H9 (cell line): ENCODE results near the gene PHKA2. TPM values are rescaled to one million over a fixed set of nuclear protein-coding genes. Genes with fewer than 3 reads are reported as not detected.

Experiments used
- DNase-seq: peaks from one replicate; pipeline ENCODE4 v3.0.0-alpha.2; 2017
- H2AFZ ChIP-seq: one replicate; pipeline ENCODE4 v1.6.1; 2013; ENCODE audit warnings: mild to moderate bottlenecking, low read length, control low read depth, moderate library complexity
- H2AK5ac ChIP-seq: 2 replicates; pipeline ENCODE4 v1.6.1; 2013; ENCODE audit warnings: low read length, control low read depth, mixed read lengths; ENCODE audit not compliant: insufficient read length
- H2BK120ac ChIP-seq: one replicate; pipeline ENCODE4 v1.6.1; 2013; ENCODE audit warnings: low read depth, mild to moderate bottlenecking, low read length, control low read depth, inconsistent platforms; ENCODE audit not compliant: poor library complexity, severe bottlenecking
- H2BK12ac ChIP-seq: 2 replicates; pipeline ENCODE4 v1.6.1; 2013; ENCODE audit warnings: low read length, control low read depth, mixed read lengths, low read depth; ENCODE audit not compliant: insufficient read length
- H2BK15ac ChIP-seq: 2 replicates; pipeline ENCODE4 v1.6.1; 2013; ENCODE audit warnings: low read depth, low read length, control low read depth
- H2BK20ac ChIP-seq: one replicate; pipeline ENCODE4 v1.6.1; 2013; ENCODE audit warnings: low read depth, mild to moderate bottlenecking, low read length, control low read depth, inconsistent platforms; ENCODE audit not compliant: poor library complexity, severe bottlenecking
- H2BK5ac ChIP-seq: 2 replicates; pipeline ENCODE4 v1.6.1; 2013; ENCODE audit warnings: low read length, control low read depth, mixed read lengths; ENCODE audit not compliant: insufficient read length
- H3K14ac ChIP-seq: 2 replicates; pipeline ENCODE4 v1.6.1; 2013; ENCODE audit warnings: low read length, control low read depth; ENCODE audit not compliant: insufficient read depth
- H3K18ac ChIP-seq: 2 replicates; pipeline ENCODE4 v1.6.1; 2013; ENCODE audit warnings: low read depth, mild to moderate bottlenecking, mixed read lengths, low read length, control low read depth; ENCODE audit not compliant: insufficient read length
- H3K23ac ChIP-seq: 2 replicates; pipeline ENCODE4 v1.6.1; 2013; ENCODE audit warnings: low read length, control low read depth, mixed read lengths, low read depth; ENCODE audit not compliant: insufficient read length
- H3K23me2 ChIP-seq: 2 replicates; pipeline ENCODE4 v1.6.1; 2013; ENCODE audit warnings: low read depth, mild to moderate bottlenecking, mixed read lengths, low read length, control low read depth; ENCODE audit not compliant: insufficient read length, poor library complexity, severe bottlenecking
- H3K27ac ChIP-seq: 2 replicates; pipeline ENCODE4 v1.5.1; 2013; ENCODE audit warnings: low read length, control low read depth, mixed read lengths, low read depth; ENCODE audit not compliant: insufficient read length
- H3K27me3 ChIP-seq: 2 replicates; pipeline ENCODE4 v1.6.1; 2013; ENCODE audit warnings: low read length, control low read depth, inconsistent platforms; ENCODE audit not compliant: insufficient read depth
- H3K4ac ChIP-seq: 2 replicates; pipeline ENCODE4 v1.6.1; 2013; ENCODE audit warnings: low read depth, mild to moderate bottlenecking, control low read depth, inconsistent platforms, low read length, moderate library complexity
- H3K4me1 ChIP-seq: 2 replicates; pipeline ENCODE4 v1.6.1; 2013; ENCODE audit warnings: low read length, control low read depth, inconsistent platforms; ENCODE audit not compliant: insufficient read depth
- H3K4me2 ChIP-seq: 2 replicates; pipeline ENCODE4 v1.6.1; 2013; ENCODE audit warnings: low read length, control low read depth, mixed read lengths; ENCODE audit not compliant: insufficient read length, insufficient read depth
- H3K56ac ChIP-seq: 2 replicates; pipeline ENCODE4 v1.6.1; 2013; ENCODE audit warnings: low read depth, mild to moderate bottlenecking, mixed read lengths, low read length, control low read depth; ENCODE audit not compliant: insufficient read length
- H3K79me1 ChIP-seq: 2 replicates; pipeline ENCODE4 v1.6.1; 2013; ENCODE audit warnings: low read depth, mild to moderate bottlenecking, moderate library complexity, low read length, control low read depth, inconsistent platforms; ENCODE audit not compliant: insufficient read depth, poor library complexity, severe bottlenecking
- H3K79me2 ChIP-seq: 2 replicates; pipeline ENCODE4 v1.6.1; 2013; ENCODE audit warnings: low read length, control low read depth, inconsistent platforms; ENCODE audit not compliant: insufficient read depth
- H3K9ac ChIP-seq: 2 replicates; pipeline ENCODE4 v1.6.1; 2013; ENCODE audit warnings: low read length, control low read depth, mixed read lengths; ENCODE audit not compliant: insufficient read length; ENCODE audit errors: extremely low read depth
- H3K9me3 ChIP-seq: one replicate; pipeline ENCODE4 v1.6.1; 2013; ENCODE audit warnings: low read depth, low read length, inconsistent platforms; ENCODE audit not compliant: control insufficient read depth
- H3T11ph ChIP-seq: one replicate; pipeline ENCODE4 v1.6.1; 2013; ENCODE audit warnings: mild to moderate bottlenecking, low read length, control low read depth, inconsistent platforms
- H4K20me1 ChIP-seq: one replicate; pipeline ENCODE4 v1.6.1; 2013; ENCODE audit not compliant: control insufficient read depth, insufficient read length, insufficient read depth
- H4K5ac ChIP-seq: 2 replicates; pipeline ENCODE4 v1.6.1; 2013; ENCODE audit warnings: low read depth, mild to moderate bottlenecking, mixed read lengths, low read length, control low read depth; ENCODE audit not compliant: insufficient read length
- H4K8ac ChIP-seq: replicated peaks from 2 replicates; pipeline ENCODE4 v1.6.1; 2013; ENCODE audit warnings: low read length, control low read depth, mixed read lengths, low read depth; ENCODE audit not compliant: insufficient read length
- H4K91ac ChIP-seq: 2 replicates; pipeline ENCODE4 v1.6.1; 2013; ENCODE audit warnings: low read depth, mild to moderate bottlenecking, moderate library complexity, mixed read lengths, low read length, control low read depth; ENCODE audit not compliant: insufficient read length
- H3K27ac Mint-ChIP-seq, 3 experiments: 2 replicates in 2 of 3; 3 replicates in 1 of 3; pipeline ENCODE4 v1.8.0; 2020 to 2021; ENCODE audit warnings: mixed read lengths in 3 of 3, mild to moderate bottlenecking in 1 of 3, moderate library complexity in 1 of 3
- H3K27me3 Mint-ChIP-seq: 2 replicates; pipeline ENCODE4 v1.8.0; 2021; ENCODE audit warnings: low read depth, mild to moderate bottlenecking, moderate library complexity, mixed read lengths
- H3K36me3 Mint-ChIP-seq, 3 experiments: 2 replicates in 2 of 3; 3 replicates in 1 of 3; pipeline ENCODE4 v1.8.0; 2020 to 2021; ENCODE audit warnings: low read depth in 3 of 3, mixed read lengths in 3 of 3; ENCODE audit not compliant: insufficient read depth in 1 of 3
- H3K4me1 Mint-ChIP-seq, 2 experiments: 2 replicates each; pipeline ENCODE4 v1.8.0; 2020; ENCODE audit warnings: mixed read lengths in 2 of 2
- H3K4me3 Mint-ChIP-seq, 2 experiments: 2 replicates in 1 of 2; 3 replicates in 1 of 2; pipeline ENCODE4 v1.8.0; 2020 to 2021; ENCODE audit warnings: mild to moderate bottlenecking in 2 of 2, mixed read lengths in 2 of 2, moderate library complexity in 1 of 2
- H3K9me3 Mint-ChIP-seq, 2 experiments: 2 replicates in 1 of 2; 3 replicates in 1 of 2; pipeline ENCODE4 v1.8.0; 2020; ENCODE audit warnings: mild to moderate bottlenecking in 2 of 2, mixed read lengths in 2 of 2, moderate library complexity in 1 of 2
- CTCF ChIP-seq: fragments of 200-600 bp; sonication (generic); conservative IDR thresholded peaks from 3 replicates; pipeline ENCODE4 v1.8.0; 2021; ENCODE audit warnings: antibody characterized with exemption, mild to moderate bottlenecking
- WGBS: extraction: QIAGEN DNeasy Blood & Tissue Kit; methylation state at CpG from one replicate; pipeline ENCODE4 v1.1.7; 2013; ENCODE audit warnings: missing lambda C conversion rate, low lambda C conversion rate, mixed read lengths; ENCODE audit not compliant: insufficient read length; ENCODE audit errors: extremely low coverage; 5-methylcytosine and 5-hydroxymethylcytosine counted together
- total RNA-seq: library from RNA; stranded (reverse); gene quantifications from 2 replicates; pipeline ENCODE4 v1.2.1, GENCODE V29; 2021

The PHKA2 gene
- total RNA-seq, 1 experiment from 2014 or later: 24.2 TPM

DNA sequence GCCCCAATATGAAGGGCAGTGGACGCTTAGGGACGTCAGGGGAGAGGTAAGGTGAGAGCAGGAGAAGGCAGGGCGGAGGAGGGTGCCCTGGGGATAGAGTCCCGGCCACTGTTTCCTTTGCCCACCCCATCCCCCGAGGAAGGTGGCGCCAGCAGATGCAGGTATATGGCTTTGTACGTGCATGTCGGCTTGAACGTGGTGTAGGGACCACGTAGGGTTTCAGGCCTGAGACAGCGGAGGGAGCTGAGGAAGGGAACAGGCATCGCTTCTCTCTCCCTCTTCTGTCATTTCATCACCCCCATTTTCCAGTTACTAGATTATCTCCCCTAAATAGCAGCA lies 97.9 kb downstream of the PHKA2 start:
- no CpG with 5 or more reads among the region's 12 CpGs for WGBS
- Histone ChIP-seq H4K5ac (no peak overlapping the region), H3K18ac (no peak overlapping the region), H2AK5ac (no peak overlapping the region), H4K91ac (no peak overlapping the region), H3K27ac (no peak overlapping the region), H3K9ac (no peak overlapping the region), H2BK20ac (no peak overlapping the region), H3K79me2 (no peaks in the 10 kb centered on the region), H2BK15ac (no peak overlapping the region), H3K4me1 (no peaks in the 10 kb centered on the region), H3K56ac (no peak overlapping the region), H3K27me3 (no peaks in the 10 kb centered on the region), H3K4me2 (peak overlapping the region; percentile 52), H3K14ac (no peak overlapping the region; the same call in 1 of the 2 replicates), H2BK5ac (no peak overlapping the region), H2BK12ac (no peak overlapping the region), H3K9me3 (peaks cover 21% of the 10 kb centered on the region), H3K23me2 (peaks cover 5% of the 10 kb centered on the region), H4K8ac (no peak overlapping the region), H3K4ac (no peak overlapping the region), H2AFZ (no peak overlapping the region), H2BK120ac (no peak overlapping the region), H3K79me1 (no peaks in the 10 kb centered on the region), H3T11ph (no peak overlapping the region), H4K20me1 (no peaks in the 10 kb centered on the region), H3K23ac (no peak overlapping the region)
- Mint-ChIP-seq H3K27me3 (peaks cover 24% of the 10 kb centered on the region), H3K9me3 (peaks cover 67 to 75% of the 10 kb centered on the region in 2 experiments), H3K4me3 (peak overlapping the region; percentile 66 to 69; a peak in 4 of 5 replicates), H3K4me1 (peaks cover 22 to 25% of the 10 kb centered on the region in 2 experiments), H3K36me3 (peaks cover 4 to 6% (median 4%) of the 10 kb centered on the region in 3 experiments; a peak in 5 of 7 replicates), H3K27ac (no peak overlapping the region)
- no peak for DNase-seq
- no peak for TF ChIP-seq CTCF
